Measurements from ENCODE around the gene PDHB.
"Not testable (repeated sequence)": the region's sequence is repeated elsewhere in the genome, so short reads cannot be mapped to it uniquely, and the experiment has no call there.

PDHB gene

GRCh38 chr3:58437276-58437675 lies 3.6 kb upstream of the PDHB start:
- WGBS (ENCODE audit: insufficient coverage, insufficient read length): no CpG with 5 or more reads among the region's 8 CpGs
- not testable (repeated sequence) for H3K4me1 ChIP-seq (ENCODE audit: control insufficient read depth, insufficient read depth, low read length); H3K27ac ChIP-seq (ENCODE audit: low read length); H3K27me3 ChIP-seq (ENCODE audit: control insufficient read depth, insufficient read depth, low read length); H3K36me3 ChIP-seq (ENCODE audit: control insufficient read depth, insufficient read depth, low read length); H3K9me3 ChIP-seq (ENCODE audit: control insufficient read depth, insufficient read depth, low read length); H3K4me3 ChIP-seq (ENCODE audit: low read length); DNase-seq (ENCODE audit: low read depth, low spot score)

GRCh38 chr3:58434990-58435389 lies 1.4 kb upstream of the PDHB start:
- peak; percentile 83 for DNase-seq (ENCODE audit: low read depth, low spot score)
- no CpG with 5 or more reads among the region's 1 CpG for WGBS (ENCODE audit: insufficient coverage, insufficient read length)
- Histone ChIP-seq H3K27ac (ENCODE audit: low read length) (no peak overlapping the region), H3K9me3 (ENCODE audit: control insufficient read depth, insufficient read depth, low read length) (no peaks in the 10 kb centered on the region), H3K27me3 (ENCODE audit: control insufficient read depth, insufficient read depth, low read length) (no peaks in the 10 kb centered on the region), H3K4me3 (ENCODE audit: low read length) (no peak overlapping the region), H3K4me1 (ENCODE audit: control insufficient read depth, insufficient read depth, low read length) (no peaks in the 10 kb centered on the region; the same call in 1 of the 2 replicates), H3K36me3 (ENCODE audit: control insufficient read depth, insufficient read depth, low read length) (peaks cover 9% of the 10 kb centered on the region; the same call in 1 of the 2 replicates)

- Histone ChIP-seq H3K4me3 (ENCODE audit: low read length) (no peak overlapping the region), H3K27ac (ENCODE audit: low read length) (no peak overlapping the region)
- WGBS (ENCODE audit: insufficient coverage, insufficient read length): no CpG with 5 or more reads among the region's 11 CpGs
These were observed 879 bp upstream of the PDHB start for GRCh38 chr3:58434511-58434910.

GRCh38 chr3:58434168-58434504 lies 504 bp upstream of the PDHB start:
- Histone ChIP-seq H3K4me3 (ENCODE audit: low read length) (no peak overlapping the region; the same call in 1 of the 2 replicates), H3K27ac (ENCODE audit: low read length) (no peak overlapping the region), H3K9me3 (ENCODE audit: control insufficient read depth, insufficient read depth, low read length) (no peaks in the 10 kb centered on the region), H3K27me3 (ENCODE audit: control insufficient read depth, insufficient read depth, low read length) (no peaks in the 10 kb centered on the region), H3K36me3 (ENCODE audit: control insufficient read depth, insufficient read depth, low read length) (peaks cover 15% of the 10 kb centered on the region; the same call in 1 of the 2 replicates), H3K4me1 (ENCODE audit: control insufficient read depth, insufficient read depth, low read length) (no peaks in the 10 kb centered on the region; the same call in 1 of the 2 replicates)
- no CpG with 5 or more reads among the region's 3 CpGs for WGBS (ENCODE audit: insufficient coverage, insufficient read length)
- DNase-seq (ENCODE audit: low read depth, low spot score): no peak

More at GRCh38 chr3:58434511-58434910, 879 bp upstream of the PDHB start:
- Histone ChIP-seq H3K27me3 (ENCODE audit: control insufficient read depth, insufficient read depth, low read length) (no peaks in the 10 kb centered on the region), H3K36me3 (ENCODE audit: control insufficient read depth, insufficient read depth, low read length) (peaks cover 12% of the 10 kb centered on the region; the same call in 1 of the 2 replicates), H3K4me1 (ENCODE audit: control insufficient read depth, insufficient read depth, low read length) (no peaks in the 10 kb centered on the region; the same call in 1 of the 2 replicates), H3K9me3 (ENCODE audit: control insufficient read depth, insufficient read depth, low read length) (no peaks in the 10 kb centered on the region)
- no peak for DNase-seq (ENCODE audit: low read depth, low spot score)

GRCh38 chr3:58432905-58433304 lies 727 bp downstream of the PDHB start:
- Histone ChIP-seq H3K36me3 (ENCODE audit: control insufficient read depth, insufficient read depth, low read length) (peaks cover 21% of the 10 kb centered on the region; the same call in 1 of the 2 replicates), H3K27ac (ENCODE audit: low read length) (no peak overlapping the region), H3K4me3 (ENCODE audit: low read length) (peak overlapping the region; percentile 53; the same call in 1 of the 2 replicates), H3K4me1 (ENCODE audit: control insufficient read depth, insufficient read depth, low read length) (no peaks in the 10 kb centered on the region; the same call in 1 of the 2 replicates), H3K9me3 (ENCODE audit: control insufficient read depth, insufficient read depth, low read length) (no peaks in the 10 kb centered on the region), H3K27me3 (ENCODE audit: control insufficient read depth, insufficient read depth, low read length) (no peaks in the 10 kb centered on the region)
- WGBS (ENCODE audit: insufficient coverage, insufficient read length): no CpG with 5 or more reads among the region's 6 CpGs
- no peak for DNase-seq (ENCODE audit: low read depth, low spot score)

GRCh38 chr3:58429657-58430056 lies 4.0 kb downstream of the PDHB start:
- WGBS (ENCODE audit: insufficient coverage, insufficient read length): no CpG with 5 or more reads among the region's 1 CpG
- no peak for DNase-seq (ENCODE audit: low read depth, low spot score)
- no peak overlapping the region for H3K27ac ChIP-seq (ENCODE audit: low read length)

GRCh38 chr3:58427661-58428361 lies 5.8 kb downstream of the PDHB start:
- H3K9me3 ChIP-seq (ENCODE audit: control insufficient read depth, insufficient read depth, low read length): no peaks in the 10 kb centered on the region

More at GRCh38 chr3:58429657-58430056, 4.0 kb downstream of the PDHB start:
- H3K9me3 ChIP-seq (ENCODE audit: control insufficient read depth, insufficient read depth, low read length): no peaks in the 10 kb centered on the region
- H3K4me1 ChIP-seq (ENCODE audit: control insufficient read depth, insufficient read depth, low read length): no peaks in the 10 kb centered on the region; the same call in none of the 2 replicates
- peaks cover 27% of the 10 kb centered on the region; the same call in 1 of the 2 replicates for H3K36me3 ChIP-seq (ENCODE audit: control insufficient read depth, insufficient read depth, low read length)
- H3K4me3 ChIP-seq (ENCODE audit: low read length): no peak overlapping the region
- H3K27me3 ChIP-seq (ENCODE audit: control insufficient read depth, insufficient read depth, low read length): no peaks in the 10 kb centered on the region

GRCh38 chr3:58425782-58426181 lies 7.8 kb downstream of the PDHB start:
- H3K27ac ChIP-seq (ENCODE audit: low read length): no peak overlapping the region
- no peaks in the 10 kb centered on the region; the same call in 1 of the 2 replicates for H3K4me1 ChIP-seq (ENCODE audit: control insufficient read depth, insufficient read depth, low read length)
- WGBS (ENCODE audit: insufficient coverage, insufficient read length): no CpG with 5 or more reads among the region's 2 CpGs
- H3K27me3 ChIP-seq (ENCODE audit: control insufficient read depth, insufficient read depth, low read length): no peaks in the 10 kb centered on the region
- H3K36me3 ChIP-seq (ENCODE audit: control insufficient read depth, insufficient read depth, low read length): peaks cover 21% of the 10 kb centered on the region; the same call in 1 of the 2 replicates
- H3K9me3 ChIP-seq (ENCODE audit: control insufficient read depth, insufficient read depth, low read length): no peaks in the 10 kb centered on the region
- no peak for DNase-seq (ENCODE audit: low read depth, low spot score)
- no peak overlapping the region for H3K4me3 ChIP-seq (ENCODE audit: low read length)

More at GRCh38 chr3:58427661-58428361, 5.8 kb downstream of the PDHB start:
- WGBS (ENCODE audit: insufficient coverage, insufficient read length): no CpG with 5 or more reads among the region's 7 CpGs
- H3K27me3 ChIP-seq (ENCODE audit: control insufficient read depth, insufficient read depth, low read length): no peaks in the 10 kb centered on the region
- no peaks in the 10 kb centered on the region; the same call in 1 of the 2 replicates for H3K4me1 ChIP-seq (ENCODE audit: control insufficient read depth, insufficient read depth, low read length)
- peaks cover 27% of the 10 kb centered on the region; the same call in 1 of the 2 replicates for H3K36me3 ChIP-seq (ENCODE audit: control insufficient read depth, insufficient read depth, low read length)
- H3K4me3 ChIP-seq (ENCODE audit: low read length): no peak overlapping the region
- DNase-seq (ENCODE audit: low read depth, low spot score): no peak
- H3K27ac ChIP-seq (ENCODE audit: low read length): no peak overlapping the region

- H3K4me3 ChIP-seq (ENCODE audit: low read length): no peak overlapping the region
- no peaks in the 10 kb centered on the region for H3K9me3 ChIP-seq (ENCODE audit: control insufficient read depth, insufficient read depth, low read length)
- H3K4me1 ChIP-seq (ENCODE audit: control insufficient read depth, insufficient read depth, low read length): no peaks in the 10 kb centered on the region; the same call in 1 of the 2 replicates
- no peak for DNase-seq (ENCODE audit: low read depth, low spot score)
- no peak overlapping the region for H3K27ac ChIP-seq (ENCODE audit: low read length)
- peaks cover 17% of the 10 kb centered on the region; the same call in 1 of the 2 replicates for H3K36me3 ChIP-seq (ENCODE audit: control insufficient read depth, insufficient read depth, low read length)
- H3K27me3 ChIP-seq (ENCODE audit: control insufficient read depth, insufficient read depth, low read length): no peaks in the 10 kb centered on the region
- no CpG with 5 or more reads among the region's 8 CpGs for WGBS (ENCODE audit: insufficient coverage, insufficient read length)
These were observed 9.0 kb downstream of the PDHB start for GRCh38 chr3:58424613-58425012.

GRCh38 chr3:58422756-58423325 lies 10.8 kb downstream of the PDHB start:
- H3K4me1 ChIP-seq (ENCODE audit: control insufficient read depth, insufficient read depth, low read length): no peaks in the 10 kb centered on the region; the same call in 1 of the 2 replicates
- no peaks in the 10 kb centered on the region for H3K9me3 ChIP-seq (ENCODE audit: control insufficient read depth, insufficient read depth, low read length)
- no peak overlapping the region for H3K27ac ChIP-seq (ENCODE audit: low read length)
- H3K27me3 ChIP-seq (ENCODE audit: control insufficient read depth, insufficient read depth, low read length): no peaks in the 10 kb centered on the region
- peaks cover 5% of the 10 kb centered on the region; the same call in 1 of the 2 replicates for H3K36me3 ChIP-seq (ENCODE audit: control insufficient read depth, insufficient read depth, low read length)
- no peak for DNase-seq (ENCODE audit: low read depth, low spot score)
- no peak overlapping the region for H3K4me3 ChIP-seq (ENCODE audit: low read length)
- WGBS (ENCODE audit: insufficient coverage, insufficient read length): no CpG with 5 or more reads among the region's 8 CpGs

All from iPS DF 6.9 (cell line).